CD14-positive monocyte (primary cell): ENCODE data around the gene USP44. TPM values are rescaled to one million over a fixed set of nuclear protein-coding genes. Genes with fewer than 3 reads are reported as not detected.
A peak's percentile ranks its signal among the peaks of the same experiment; 100 is the strongest.

Source experiments
- DNase-seq, 3 donors: peaks; one replicate each; pipeline ENCODE4 v3.0.0-alpha.2; 2011 to 2022
- H2AFZ ChIP-seq: 2 replicates; pipeline ENCODE4 v1.6.0; 2012; ENCODE audit warnings: mild to moderate bottlenecking, low read depth, low read length, inconsistent platforms; ENCODE audit not compliant: insufficient read depth, poor library complexity, severe bottlenecking
- H3K27ac ChIP-seq, 2 donors: 1 replicate in 1 of 2; 2 replicates in 1 of 2; pipeline ENCODE4 v1.5.1; 2012 to 2013; ENCODE audit warnings: low read length in 2 of 2, control low read depth in 1 of 2, inconsistent platforms in 1 of 2, low read depth in 1 of 2, mild to moderate bottlenecking in 1 of 2
- H3K27me3 ChIP-seq, 2 donors: one replicate each; pipeline versions ENCODE4 v1.6.0 to v1.6.1; 2011 to 2013; ENCODE audit warnings: low read length in 2 of 2; ENCODE audit not compliant: control insufficient read depth in 2 of 2, insufficient read depth in 2 of 2
- H3K36me3 ChIP-seq, 2 donors: replicated peaks in 1 of 2; 1 replicate in 1 of 2; 2 replicates in 1 of 2; pipeline versions ENCODE4 v1.5.1 to v1.6.1; 2012 to 2013; ENCODE audit warnings: low read length in 2 of 2, control low read depth in 1 of 2, inconsistent platforms in 1 of 2, mild to moderate bottlenecking in 1 of 2; ENCODE audit not compliant: insufficient read depth in 2 of 2, control insufficient read depth in 1 of 2
- H3K4me1 ChIP-seq, 2 donors: 1 replicate in 1 of 2; 2 replicates in 1 of 2; pipeline versions ENCODE4 v1.5.1 to v1.6.1; 2012 to 2013; ENCODE audit warnings: low read length in 2 of 2, control low read depth in 1 of 2, inconsistent platforms in 1 of 2, mild to moderate bottlenecking in 1 of 2, moderate library complexity in 1 of 2; ENCODE audit not compliant: insufficient read depth in 2 of 2, control insufficient read depth in 1 of 2
- H3K4me2 ChIP-seq: replicated peaks from 2 replicates; pipeline ENCODE3; 2012; ENCODE audit warnings: low read length, moderate library complexity, mild to moderate bottlenecking; ENCODE audit not compliant: poor library complexity, severe bottlenecking; ENCODE audit errors: extremely low read depth
- H3K4me3 ChIP-seq, 3 experiments: fragments of 200-600 bp in 1 of 3; sonication (generic) in 1 of 3; replicated peaks in 1 of 3; 1 replicate in 2 of 3; 2 replicates in 1 of 3; pipeline ENCODE4 v1.5.1; 2011 to 2013; ENCODE audit warnings: low read length in 3 of 3, mild to moderate bottlenecking in 3 of 3, control low read depth in 2 of 3, low read depth in 2 of 3, inconsistent platforms in 1 of 3, moderate library complexity in 1 of 3
- H3K79me2 ChIP-seq: 2 replicates; pipeline ENCODE4 v1.6.0; 2012; ENCODE audit warnings: mild to moderate bottlenecking, control low read depth, inconsistent platforms, low read length, moderate library complexity; ENCODE audit not compliant: insufficient read depth
- H3K9ac ChIP-seq: 2 replicates; pipeline ENCODE4 v1.6.0; 2017; ENCODE audit warnings: low read length, mild to moderate bottlenecking; ENCODE audit not compliant: insufficient read depth, poor library complexity, severe bottlenecking
- H3K9me3 ChIP-seq, 2 donors: replicated peaks in 1 of 2; 1 replicate in 1 of 2; 2 replicates in 1 of 2; pipeline versions ENCODE4 v1.5.1 to v1.6.1; 2012 to 2013; ENCODE audit warnings: low read length in 2 of 2, control low read depth in 1 of 2; ENCODE audit not compliant: control insufficient read depth in 1 of 2, insufficient read depth in 1 of 2
- H4K20me1 ChIP-seq: 2 replicates; pipeline ENCODE4 v1.6.0; 2012; ENCODE audit warnings: mild to moderate bottlenecking, low read length, control low read depth, moderate library complexity; ENCODE audit not compliant: insufficient read depth
- H3K27ac Mint-ChIP-seq, 7 donors: one replicate each; pipeline ENCODE4 v1.8.0; 2020; ENCODE audit warnings: mild to moderate bottlenecking in 7 of 7, mixed read lengths in 7 of 7, moderate library complexity in 6 of 7, inconsistent platforms in 2 of 7
- H3K27me3 Mint-ChIP-seq, 3 donors: one replicate each; pipeline ENCODE4 v1.8.0; 2021 to 2022; ENCODE audit warnings: low read depth in 3 of 3, mild to moderate bottlenecking in 3 of 3, mixed read lengths in 3 of 3, moderate library complexity in 3 of 3, inconsistent platforms in 1 of 3
- H3K36me3 Mint-ChIP-seq, 2 donors: one replicate each; pipeline ENCODE4 v1.8.0; 2020; ENCODE audit warnings: mixed read lengths in 2 of 2, inconsistent platforms in 1 of 2, mild to moderate bottlenecking in 1 of 2
- H3K4me1 Mint-ChIP-seq: one replicate; pipeline ENCODE4 v1.8.0; 2020; ENCODE audit warnings: mild to moderate bottlenecking, mixed read lengths
- H3K4me3 Mint-ChIP-seq, 2 donors: one replicate each; pipeline ENCODE4 v1.8.0; 2020; ENCODE audit warnings: mild to moderate bottlenecking in 2 of 2, mixed read lengths in 2 of 2, moderate library complexity in 1 of 2
- H3K9me3 Mint-ChIP-seq, 7 donors: one replicate each; pipeline ENCODE4 v1.8.0; 2020 to 2022; ENCODE audit warnings: mixed read lengths in 7 of 7, mild to moderate bottlenecking in 6 of 7, moderate library complexity in 6 of 7, inconsistent platforms in 2 of 7
- CTCF ChIP-seq: fragments of 200-600 bp; IDR thresholded peaks from one replicate; pipeline ENCODE4 v1.8.0; 2022; ENCODE audit warnings: antibody characterized with exemption, mild to moderate bottlenecking
- WGBS: methylation state at CpG from one replicate; pipeline ENCODE4 v1.1.5; 2013; ENCODE audit warnings: missing lambda C conversion rate; ENCODE audit not compliant: insufficient coverage; 5-methylcytosine and 5-hydroxymethylcytosine counted together
- intact Hi-C, 2 donors: fragments of 100-400 bp; cut with micrococcal nuclease; formaldehyde crosslinking; loops; one replicate each; pipeline versions ENCODE4 v1.15.0 to v1.15.1; 2023
- polyA plus RNA-seq, 3 donors: library from polyadenylated mRNA; depleted of rRNA in 1 of 3; unstranded in 2 of 3; stranded (reverse) in 1 of 3; fragments of 300-500 nt in 2 of 3; fragments of >200 nt in 1 of 3; fragmentation: Illumina TruSeq in 2 of 3; gene quantifications; 1 replicate in 2 of 3; 2 replicates in 1 of 3; pipeline ENCODE4 v1.2.3, GENCODE V29; 2012 to 2021

Gene USP44
- polyA plus RNA-seq, 3 donors = 0.12 to 0.13 TPM; not detected in 1

GRCh38 chr12:95473884-95474659, 77.2 kb downstream of the USP44 start, which contains the start of gene METAP2:
TSS of gene METAP2 (plus strand) at chr12:95474152. CDS start at chr12:95474180, 28 bp downstream.
- H3K36me3 Mint-ChIP-seq = peaks cover 24 to 32% of the 10 kb centered on the region in 2 donors
- peaks cover 36% of the 10 kb centered on the region for H3K4me1 Mint-ChIP-seq
- Histone ChIP-seq H3K4me2 (peak within 1 kb of the TSS; percentile 90), H3K9me3 (no peaks in the 10 kb centered on the region), H3K9ac (peak within 1 kb of the TSS; percentile 94), H2AFZ (peak within 1 kb of the TSS; percentile 89), H3K27me3 (no peaks in the 10 kb centered on the region), H3K27ac (peak within 1 kb of the TSS; percentile 63 to 92), H3K79me2 (peaks cover 50% of the 10 kb centered on the region), H3K4me1 (peaks cover 19 to 23% of the 10 kb centered on the region in 2 donors), H3K4me3 (peak within 1 kb of the TSS; percentile 61 to 86 (median 70)), H3K36me3 (peaks cover 23 to 33% of the 10 kb centered on the region in 2 donors), H4K20me1 (peaks cover 5% of the 10 kb centered on the region)
- TF ChIP-seq CTCF = no peak
- H3K9me3 Mint-ChIP-seq = no peaks in the 10 kb centered on the region
- intact Hi-C loops = no loop called here
- H3K4me3 Mint-ChIP-seq = peak within 1 kb of the TSS; percentile 100
- peak within 1 kb of the TSS; percentile 97 to 100 (median 98) for H3K27ac Mint-ChIP-seq
- WGBS = 0% methylated on average over 44 of the region's 49 CpGs
- H3K27me3 Mint-ChIP-seq = peaks cover 0 to 3% (median 2%) of the 10 kb centered on the region in 3 donors
- peak; percentile 81 to 86 (median 85) for DNase-seq

- H3K27ac Mint-ChIP-seq = peak overlapping the region; percentile 97 to 100 (median 98)
- peaks cover 31% of the 10 kb centered on the region for H3K4me1 Mint-ChIP-seq
- Histone ChIP-seq H3K9me3 (no peaks in the 10 kb centered on the region), H2AFZ (peak overlapping the region; percentile 89), H4K20me1 (no peaks in the 10 kb centered on the region), H3K27me3 (no peaks in the 10 kb centered on the region), H3K4me2 (peak overlapping the region; percentile 90), H3K9ac (peak overlapping the region; percentile 94), H3K79me2 (peaks cover 43% of the 10 kb centered on the region), H3K4me1 (peaks cover 19 to 23% of the 10 kb centered on the region in 2 donors), H3K36me3 (peaks cover 16 to 25% of the 10 kb centered on the region in 2 donors), H3K4me3 (peak overlapping the region; percentile 61 to 86 (median 70)), H3K27ac (peak overlapping the region; percentile 63 to 92)
- H3K27me3 Mint-ChIP-seq = peaks cover 0 to 4% (median 3%) of the 10 kb centered on the region in 3 donors
- intact Hi-C loops = no loop called here
- peak; percentile 16 to 41 (median 31) for DNase-seq
- under 1% methylated on average over 12 of the region's 23 CpGs for WGBS
- peak overlapping the region; percentile 100 for H3K4me3 Mint-ChIP-seq
- H3K9me3 Mint-ChIP-seq = no peaks in the 10 kb centered on the region
- TF ChIP-seq CTCF = no peak
- peaks cover 22 to 25% of the 10 kb centered on the region in 2 donors for H3K36me3 Mint-ChIP-seq
Observed at GRCh38 chr12:95473231-95473883, 77.9 kb downstream of the USP44 start.
